ENCODE results near the gene MTFR1L.

- TF ChIP-seq CTCF (IDR thresholded peaks at IDR 0.05), result no peak
- no peak for TF ChIP-seq POLR2AphosphoS5 (IDR thresholded peaks at IDR 0.05; ENCODE audit: insufficient read depth in 1 of 2, low read depth in 1 of 2)
- TF ChIP-seq POLR2A (IDR thresholded peaks at IDR 0.05), result no peak
Observed at GRCh38 chr1:25861316-25862286, 41.8 kb downstream of the MTFR1L start.

All from vagina (tissue), 2 donors.